Caki2 (cell line): ENCODE measurements around the gene ZNF558. TPM values are rescaled to one million over a fixed set of nuclear protein-coding genes. Genes with fewer than 3 reads are reported as not detected.

Source experiments
- DNase-seq: peaks from one replicate; pipeline ENCODE4 v3.0.0-alpha.2; 2015; ENCODE audit warnings: low read depth
- in situ Hi-C: cut with HindIII; loops from 2 replicates; pipeline ENCODE4 v1.10.0; 2016; ENCODE audit warnings: low sequenced_read_pairs, low pct_unique_long_range_greater_than_20kb, mixed read lengths
- total RNA-seq: library from RNA; depleted of rRNA; stranded (reverse); fragments of >200 nt; shearing (Covaris generic); gene quantifications from 2 replicates; pipeline ENCODE4 v1.2.3, GENCODE V29; 2014; ENCODE audit warnings: low replicate concordance; rRNA removed

Gene ZNF558
- 9.1 and 21.9 TPM in 2 replicates for total RNA-seq

GRCh38 chr19:8832132-8833021 is at the start of gene ZNF558, which contains the start of gene MBD3L1:
ZNF558 (minus strand) TSS chr19:8832304; CDS start chr19:8822659, 9,645 bp downstream.
MBD3L1 (plus strand) TSS chr19:8832377; CDS start chr19:8842679, 10,302 bp downstream.
- DNase-seq = peak; percentile 94
- in situ Hi-C loops = no loop called here

- no peak for DNase-seq
- in situ Hi-C loops = no loop called here
These were observed 49.4 kb upstream of the ZNF558 start for GRCh38 chr19:8881512-8881911.

DNA sequence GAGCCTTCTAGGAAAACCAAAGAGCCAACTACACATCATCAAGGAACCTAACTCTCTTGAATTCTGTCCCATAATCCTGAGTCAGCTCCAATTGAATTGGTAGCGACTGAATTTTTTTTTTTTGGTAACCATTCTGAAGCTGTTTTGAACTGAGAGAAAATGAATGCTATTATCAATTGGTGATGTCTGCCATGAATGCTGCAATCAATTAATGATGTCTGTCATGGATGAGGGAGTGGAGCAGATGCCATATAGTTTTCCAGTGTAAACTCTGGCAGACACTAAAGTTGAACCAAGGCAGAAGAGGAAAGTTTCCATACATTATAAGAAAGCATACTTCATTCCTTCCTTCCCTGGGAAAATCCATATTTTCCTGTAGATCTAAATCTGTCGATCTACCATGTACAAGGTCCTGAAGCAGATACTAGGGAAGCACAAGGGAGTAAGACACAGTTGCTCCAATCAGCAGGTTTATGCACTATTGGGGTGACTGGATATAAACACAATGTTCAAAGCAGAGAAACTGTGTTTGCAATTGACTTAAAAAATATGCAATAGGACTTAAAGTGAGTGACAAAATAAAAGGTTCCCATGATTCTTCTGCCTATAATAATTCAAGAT is 48.9 kb upstream of the ZNF558 start:
- in situ Hi-C loops = no loop called here

GRCh38 chr19:8877854-8878705 is 46.0 kb upstream of the ZNF558 start:
- in situ Hi-C loops = no loop called here
- DNase-seq = peak; percentile 4

More for the DNA sequence above, 48.9 kb upstream of the ZNF558 start:
- no peak for DNase-seq

DNA sequence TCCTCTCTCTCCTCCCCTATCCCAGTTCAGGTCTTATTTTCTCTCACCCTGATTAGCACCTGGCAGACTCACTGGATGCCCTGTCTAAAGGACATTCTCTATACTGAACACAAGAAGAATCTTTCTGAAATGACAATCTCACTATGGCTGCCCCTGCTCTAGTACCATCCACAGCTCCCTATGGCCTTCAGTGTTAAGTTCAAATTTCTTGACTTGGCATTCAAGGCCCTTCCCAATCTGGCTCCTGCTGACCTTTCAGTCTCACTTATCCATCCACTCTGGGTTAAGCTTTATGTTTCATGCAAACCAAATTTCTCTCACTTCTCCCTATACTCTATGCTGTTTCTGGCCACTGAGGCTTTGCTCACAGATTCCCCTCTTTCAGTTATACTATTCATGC is 34.2 kb upstream of the ZNF558 start:
- in situ Hi-C loops = no loop called here
- DNase-seq = no peak

DNA sequence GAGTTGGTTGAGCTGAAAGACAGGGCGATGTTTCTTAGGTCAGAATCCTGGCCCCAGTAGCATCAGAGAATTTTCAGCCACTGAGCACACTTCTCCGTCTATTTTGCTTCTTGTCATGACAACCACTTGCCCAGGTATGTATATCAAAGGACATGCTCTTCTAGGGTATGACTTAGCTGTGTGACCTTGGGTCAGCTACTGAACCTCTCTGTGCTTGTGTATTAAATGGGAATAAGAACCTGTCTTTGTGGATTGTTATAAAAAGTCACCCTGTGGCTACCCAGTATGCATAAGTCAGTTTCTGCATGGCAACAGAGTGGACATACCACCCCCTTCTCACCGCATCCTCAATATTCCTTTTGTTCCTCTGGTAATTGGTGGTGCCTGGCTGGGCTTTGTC is 26.2 kb upstream of the ZNF558 start:
- in situ Hi-C loops = no loop called here
- no peak for DNase-seq

- DNase-seq = no peak
- in situ Hi-C loops = no loop called here
These were observed 18.4 kb upstream of the ZNF558 start for GRCh38 chr19:8850488-8850887.

DNA sequence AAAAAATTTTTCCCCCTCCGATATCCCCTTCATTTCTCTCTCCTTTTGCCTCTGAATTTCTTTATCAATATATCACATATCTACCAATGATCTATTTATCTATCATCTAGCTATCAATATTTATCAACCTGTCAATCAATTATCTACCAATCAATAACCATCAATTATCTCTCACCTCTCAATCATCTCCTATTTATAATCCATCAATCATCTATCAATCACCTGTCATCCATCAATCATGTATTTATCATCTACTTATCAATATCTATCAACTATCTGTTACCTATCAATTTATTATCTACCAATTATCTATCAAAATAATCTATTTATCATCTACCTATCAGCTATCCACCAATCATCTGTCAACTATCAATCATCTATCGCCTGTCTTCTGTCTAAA is 17.1 kb upstream of the ZNF558 start:
- in situ Hi-C loops = no loop called here
- DNase-seq = no peak

DNA sequence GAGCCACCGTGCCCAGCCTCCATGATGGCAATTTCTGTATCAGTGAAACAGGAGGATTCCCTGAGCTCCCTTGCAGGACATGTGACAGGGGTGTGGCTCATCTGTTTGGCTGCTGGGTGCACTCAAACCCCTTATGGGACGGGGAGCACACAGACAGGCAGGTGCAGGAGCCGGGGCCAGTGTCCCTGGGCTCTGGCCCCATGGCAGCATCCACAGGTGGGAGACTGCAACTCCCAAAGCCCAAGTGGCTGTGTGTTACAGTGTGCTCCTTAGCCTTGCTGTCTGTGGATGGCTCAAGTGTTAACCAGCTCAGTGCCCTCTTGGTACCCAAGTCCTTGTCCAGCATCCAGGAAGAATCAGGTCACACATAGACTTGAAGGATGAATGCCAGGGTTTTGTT is 14.7 kb upstream of the ZNF558 start:
- in situ Hi-C loops = no loop called here
- DNase-seq = no peak

DNA sequence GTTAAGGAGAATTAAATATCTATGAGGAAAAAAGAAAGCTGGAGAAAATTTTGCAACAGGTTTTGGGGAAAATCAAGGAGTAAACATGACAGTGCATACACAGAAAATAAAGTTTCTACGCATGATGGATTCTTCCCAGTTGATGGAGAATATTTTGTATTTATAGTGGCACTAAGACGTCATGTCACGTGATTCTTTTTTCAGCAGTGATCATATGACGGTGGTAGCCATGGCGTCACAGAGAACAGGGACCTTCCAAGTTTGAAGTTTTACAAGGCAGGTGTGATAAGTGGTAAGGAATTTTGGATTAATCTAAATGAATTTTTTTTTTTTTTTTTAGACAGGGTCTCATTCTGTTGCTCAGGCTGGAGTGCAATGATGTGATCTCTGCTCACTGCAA is 8.6 kb upstream of the ZNF558 start:
- no peak for DNase-seq
- in situ Hi-C loops = no loop called here

DNA sequence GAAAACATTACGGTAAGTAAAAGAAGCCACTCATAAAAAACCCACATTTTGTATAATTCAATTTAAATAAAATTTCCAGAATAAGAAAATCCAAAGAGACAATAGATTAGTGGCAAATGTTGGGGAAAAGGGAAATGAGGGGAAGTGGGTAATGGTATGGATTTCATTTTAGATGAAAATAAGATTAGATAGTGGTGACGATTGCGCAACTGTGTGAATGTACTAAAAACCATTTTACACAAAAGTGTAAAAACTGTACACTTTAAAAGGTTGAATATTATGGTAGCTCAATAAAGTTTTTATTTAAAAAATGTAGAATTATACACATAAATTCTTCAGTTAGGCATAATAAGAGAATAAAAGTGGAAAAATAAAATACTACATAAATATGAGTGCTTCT is 3.8 kb upstream of the ZNF558 start:
- DNase-seq = no peak
- in situ Hi-C loops = no loop called here

GRCh38 chr19:8835446-8835845 is 3.3 kb upstream of the ZNF558 start:
- in situ Hi-C loops = no loop called here
- DNase-seq = no peak

- DNase-seq = no peak
- in situ Hi-C loops = no loop called here
These were observed 322 bp downstream of the ZNF558 start for GRCh38 chr19:8831832-8832131.

GRCh38 chr19:8831373-8831772 is 731 bp downstream of the ZNF558 start:
- no peak for DNase-seq
- in situ Hi-C loops = no loop called here

DNA sequence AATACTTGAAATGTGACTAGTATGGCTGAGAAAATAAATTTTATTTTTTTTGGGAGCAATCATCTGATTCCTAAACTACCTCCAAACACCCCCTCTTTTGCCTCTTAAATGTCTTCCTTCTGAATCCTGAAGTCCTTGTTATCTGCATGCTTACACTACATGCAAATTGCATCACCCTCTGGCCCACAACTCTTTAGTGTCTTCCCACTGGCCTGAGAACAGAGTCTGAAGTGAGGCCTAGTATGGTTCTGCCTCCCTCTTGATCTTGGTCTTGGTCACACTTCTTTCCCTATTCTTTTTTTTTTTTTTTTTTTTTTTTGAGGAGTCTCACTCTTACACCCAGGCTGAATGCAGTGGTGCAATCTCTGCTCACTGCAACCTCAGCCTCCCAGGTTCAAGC is 4.8 kb downstream of the ZNF558 start:
- in situ Hi-C loops = no loop called here
- no peak for DNase-seq

- DNase-seq = no peak
- in situ Hi-C loops = no loop called here
These were observed 5.7 kb downstream of the ZNF558 start for GRCh38 chr19:8826371-8826770.

- in situ Hi-C loops = no loop called here
- DNase-seq = no peak
These were observed 10.3 kb downstream of the ZNF558 start for GRCh38 chr19:8821748-8822241.

GRCh38 chr19:8820234-8820633 is 11.9 kb downstream of the ZNF558 start:
- in situ Hi-C loops = no loop called here
- DNase-seq = no peak

DNA sequence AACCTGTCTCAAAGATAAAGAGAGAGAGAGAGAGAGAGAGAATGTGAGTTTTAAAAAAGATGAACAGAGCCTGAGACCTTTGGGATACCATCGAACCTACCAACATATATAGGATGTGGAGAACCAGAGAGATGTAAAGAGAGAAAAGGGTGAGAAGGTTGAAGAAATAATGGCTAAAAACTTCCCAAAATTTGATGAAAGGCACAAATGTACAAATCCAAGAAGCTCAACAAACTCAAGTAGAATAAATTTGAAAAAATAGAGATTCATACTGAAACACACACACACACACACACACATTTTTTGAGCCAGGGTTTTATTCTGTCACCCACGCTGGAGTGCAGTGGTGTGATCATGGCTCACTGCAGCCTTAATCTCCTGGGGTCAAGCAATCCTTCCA is 16.3 kb downstream of the ZNF558 start:
- DNase-seq = no peak
- in situ Hi-C loops = no loop called here
